ENCODE measurements around the gene INTS14. TPM values are rescaled to one million over a fixed set of nuclear protein-coding genes. Genes with fewer than 3 reads are reported as not detected.

Gene INTS14
- total RNA-seq, 1 experiment from 2014 or later, result 53.7 TPM

GRCh38 chr15:65646486-65646885 lies 35.6 kb upstream of the INTS14 start:
- no peaks in the 10 kb centered on the region for H3F3A ChIP-seq (ENCODE audit: insufficient read depth, low read depth)
- ChIA-PET CTCF (interaction anchor here (1.0 kb wide), 1 partner anchor 986 kb away, joined by 4 read pairs; no protein-coding TSS in a partner anchor), POLR2A (ENCODE audit: unreplicated experiment) (interaction anchor here (0.6 kb wide), 1 partner anchor 223 kb away, joined by 4 read pairs; the partner anchor contains the start of gene RAB11A)
- no peaks in the 10 kb centered on the region for H3K9me3 ChIP-seq (ENCODE audit: insufficient read depth, low read depth)
- intact Hi-C loops (cut with micrococcal nuclease; ENCODE audit: unreplicated experiment), result no loop called here
- H4K20me1 ChIP-seq (ENCODE audit: insufficient read depth), result no peaks in the 10 kb centered on the region
- no peaks in the 10 kb centered on the region for H3K4me1 ChIP-seq (replicated peaks; ENCODE audit: insufficient read depth)
- no TSS peak for BruUV-seq (replicated peaks)
- no peak overlapping the region for H3K4me3 ChIP-seq
- no peak overlapping the region for H3K4me2 ChIP-seq
- H3K79me2 ChIP-seq (ENCODE audit: low read depth), result no peaks in the 10 kb centered on the region
- no peaks in the 10 kb centered on the region for H3K36me3 ChIP-seq (ENCODE audit: low read depth)
- TF ChIP-seq EZH2 (IDR thresholded peaks at IDR 0.05; ENCODE audit: low read depth), result no peak
- no peak for TF ChIP-seq CTCF (conservative IDR thresholded peaks at IDR 0.05)
- no peak overlapping the region for H2AFZ ChIP-seq
- H3K27me3 ChIP-seq (ENCODE audit: insufficient read depth, low read depth), result no peaks in the 10 kb centered on the region
- no peak overlapping the region for H3K27ac ChIP-seq
- H3K9me2 ChIP-seq (ENCODE audit: insufficient read depth), result no peaks in the 10 kb centered on the region
- no peak for DNase-seq

- BruUV-seq (replicated peaks), result no TSS peak
- H3K79me2 ChIP-seq (ENCODE audit: low read depth), result no peaks in the 10 kb centered on the region
- no peak for DNase-seq
- H3K27me3 ChIP-seq (ENCODE audit: insufficient read depth, low read depth), result no peaks in the 10 kb centered on the region
- TF ChIP-seq CTCF (conservative IDR thresholded peaks at IDR 0.05), result no peak
- no peak for TF ChIP-seq EZH2 (IDR thresholded peaks at IDR 0.05; ENCODE audit: low read depth)
- H3K4me1 ChIP-seq (replicated peaks; ENCODE audit: insufficient read depth), result no peaks in the 10 kb centered on the region
- H3K27ac ChIP-seq, result no peak overlapping the region
- no peak overlapping the region for H2AFZ ChIP-seq
- no peaks in the 10 kb centered on the region for H4K20me1 ChIP-seq (ENCODE audit: insufficient read depth)
- no peaks in the 10 kb centered on the region for H3K9me2 ChIP-seq (ENCODE audit: insufficient read depth)
- intact Hi-C loops (cut with micrococcal nuclease; ENCODE audit: unreplicated experiment), result no loop called here
- no peaks in the 10 kb centered on the region for H3K36me3 ChIP-seq (ENCODE audit: low read depth)
- ChIA-PET POLR2A (ENCODE audit: unreplicated experiment) (no interaction called here), CTCF (interaction anchor here (1.0 kb wide), 1 partner anchor 987 kb away, joined by 4 read pairs; no protein-coding TSS in a partner anchor)
- H3K4me3 ChIP-seq, result no peak overlapping the region
- no peaks in the 10 kb centered on the region for H3F3A ChIP-seq (ENCODE audit: insufficient read depth, low read depth)
- no peaks in the 10 kb centered on the region for H3K9me3 ChIP-seq (ENCODE audit: insufficient read depth, low read depth)
- no peak overlapping the region for H3K4me2 ChIP-seq
Measured at GRCh38 chr15:65645392-65645791, 34.5 kb upstream of the INTS14 start.

GRCh38 chr15:65644282-65644681 lies 33.4 kb upstream of the INTS14 start:
- ChIA-PET CTCF (interaction anchor here (0.9 to 1.2 kb wide), 2 partner anchors 9 to 180 kb away, joined by 3 to 7 read pairs; no protein-coding TSS in a partner anchor), POLR2A (ENCODE audit: unreplicated experiment) (no interaction called here)
- no peak overlapping the region for H3K4me3 ChIP-seq
- no peaks in the 10 kb centered on the region for H3K27me3 ChIP-seq (ENCODE audit: insufficient read depth, low read depth)
- BruUV-seq (replicated peaks), result no TSS peak
- TF ChIP-seq CTCF (conservative IDR thresholded peaks at IDR 0.05) (no peak), EZH2 (IDR thresholded peaks at IDR 0.05; ENCODE audit: low read depth) (no peak)
- H3K79me2 ChIP-seq (ENCODE audit: low read depth), result no peaks in the 10 kb centered on the region
- H3K4me2 ChIP-seq, result no peak overlapping the region
- H3F3A ChIP-seq (ENCODE audit: insufficient read depth, low read depth), result no peaks in the 10 kb centered on the region
- H3K4me1 ChIP-seq (replicated peaks; ENCODE audit: insufficient read depth), result no peaks in the 10 kb centered on the region
- H3K9me2 ChIP-seq (ENCODE audit: insufficient read depth), result no peaks in the 10 kb centered on the region
- DNase-seq, result no peak
- H3K27ac ChIP-seq, result no peak overlapping the region
- no peak overlapping the region for H2AFZ ChIP-seq
- H3K9me3 ChIP-seq (ENCODE audit: insufficient read depth, low read depth), result no peaks in the 10 kb centered on the region
- no peaks in the 10 kb centered on the region for H3K36me3 ChIP-seq (ENCODE audit: low read depth)
- intact Hi-C loops (cut with micrococcal nuclease; ENCODE audit: unreplicated experiment), result no loop called here
- no peaks in the 10 kb centered on the region for H4K20me1 ChIP-seq (ENCODE audit: insufficient read depth)

Measured in PC-9 (cell line).